A673 (cell line): Measurements from ENCODE around the gene DNAI7.

Experiments
- CTCF ChIP-seq: fragments of 300-800, 200-600 bp; sonication (generic); conservative IDR thresholded peaks from 2 replicates; pipeline ENCODE4 v1.5.1; 2017; ENCODE audit warnings: low read depth, mild to moderate bottlenecking, antibody characterized with exemption, low read length, moderate library complexity, mixed read lengths
- EZH2 ChIP-seq: fragments of 200-600 bp; sonication (generic); IDR thresholded peaks from 2 replicates; pipeline ENCODE4 v1.6.1; 2017; ENCODE audit warnings: borderline replicate concordance, low read depth, mild to moderate bottlenecking, mixed read lengths, antibody characterized with exemption, low read length; ENCODE audit not compliant: poor library complexity, severe bottlenecking

- TF ChIP-seq CTCF: no peak
- no peak for TF ChIP-seq EZH2
Measured at GRCh38 chr12:25131270-25131669, 63.7 kb downstream of the DNAI7 start.
